HG02884 (cell line): ENCODE data around the gene ACSF2.
"Not testable (repeated sequence)": the region's sequence is repeated elsewhere in the genome, so short reads cannot be mapped to it uniquely, and the experiment has no call there.

ENCODE experiments used
- ATAC-seq: cut with Tn5 transposase; IDR thresholded peaks from one replicate; pipeline ENCODE4 v1.9.1; 2021; ENCODE audit warnings: mild to moderate bottlenecking, moderate library complexity; ENCODE audit not compliant: unreplicated experiment

ACSF2 gene

DNA sequence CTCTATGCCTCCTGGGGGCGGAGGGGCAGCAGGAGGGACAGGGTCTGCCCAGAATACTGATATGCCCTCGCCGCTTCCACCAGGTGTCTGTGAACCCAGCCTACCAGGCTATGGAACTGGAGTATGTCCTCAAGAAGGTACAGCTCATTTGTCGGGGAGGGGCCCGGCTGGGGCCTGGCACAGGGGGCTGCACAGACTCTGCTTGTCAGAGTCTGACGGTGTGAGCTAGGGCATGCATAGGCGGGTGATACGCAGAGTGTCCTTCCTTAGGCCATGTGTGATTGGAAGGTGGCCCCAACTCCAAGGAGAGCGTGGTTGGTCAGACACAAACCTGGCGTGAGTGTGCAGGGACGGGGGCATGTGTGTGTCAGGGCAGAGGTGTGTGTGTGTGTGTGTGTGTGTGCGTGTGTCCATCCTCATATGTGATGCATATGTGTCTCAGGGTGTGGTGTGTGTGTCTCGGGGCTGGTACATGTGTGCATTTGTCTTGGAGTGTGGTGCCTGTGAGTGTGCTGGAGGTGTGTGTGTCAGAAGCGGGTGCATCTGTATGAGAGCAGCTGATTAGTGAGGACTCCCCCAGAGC lies 35.6 kb downstream of the ACSF2 start:
- no peak for ATAC-seq

DNA sequence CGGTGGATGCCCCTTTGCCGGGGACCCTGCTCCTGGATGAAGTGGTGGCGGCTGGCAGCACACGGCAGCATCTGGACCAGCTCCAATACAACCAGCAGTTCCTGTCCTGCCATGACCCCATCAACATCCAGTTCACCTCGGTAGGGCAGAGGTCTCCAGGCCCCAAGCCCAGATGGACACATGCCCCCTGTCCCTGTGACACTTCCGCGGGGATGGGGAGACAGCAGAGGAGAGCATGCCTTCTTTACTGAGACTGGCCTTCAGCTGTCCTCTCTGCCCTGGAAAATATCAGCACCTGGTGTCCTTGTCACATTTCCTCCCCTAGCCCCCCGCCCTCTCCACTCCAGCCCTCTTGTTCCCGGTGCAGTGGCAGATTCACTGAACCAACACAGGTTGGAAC lies 36.4 kb downstream of the ACSF2 start:
- ATAC-seq: no peak

DNA sequence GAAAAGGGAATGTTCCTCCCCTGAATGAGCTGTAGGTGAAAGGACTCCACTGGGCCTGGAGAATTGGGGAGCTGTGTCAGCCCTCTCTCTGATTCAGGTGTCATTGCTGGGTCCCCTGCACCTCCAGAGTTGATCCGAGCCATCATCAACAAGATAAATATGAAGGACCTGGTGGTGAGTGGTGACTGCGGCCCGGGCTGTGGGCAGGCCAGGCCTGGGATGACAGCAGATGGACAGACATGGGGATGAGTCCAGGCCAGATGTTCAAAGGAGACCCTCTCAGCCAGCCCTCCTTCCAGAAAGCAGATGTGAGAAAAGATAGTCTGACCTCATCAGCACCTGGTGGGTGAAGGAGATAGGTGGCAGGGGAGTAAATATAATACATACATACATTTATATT lies 38.1 kb downstream of the ACSF2 start:
- ATAC-seq: no peak

DNA sequence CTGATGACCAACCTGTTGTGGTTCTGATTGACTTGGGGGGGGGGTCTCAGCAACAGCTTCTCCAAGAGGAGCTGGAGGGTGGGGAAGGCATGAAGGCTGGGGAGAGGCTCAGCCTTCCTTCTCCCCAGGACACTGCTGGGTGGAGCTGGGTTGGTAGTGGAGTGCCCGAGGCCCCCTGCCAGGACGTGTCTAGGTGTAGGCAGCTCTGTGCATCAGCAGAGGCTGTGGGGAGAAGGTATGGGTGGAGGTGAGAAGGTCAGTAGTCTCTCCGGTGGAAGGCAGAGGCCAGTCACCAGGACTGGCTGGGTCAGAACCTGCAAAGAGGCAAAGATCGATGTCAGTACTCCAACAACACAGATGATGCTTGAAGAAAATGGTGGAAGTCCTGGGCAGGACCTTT lies 38.7 kb downstream of the ACSF2 start:
- ATAC-seq: no peak

DNA sequence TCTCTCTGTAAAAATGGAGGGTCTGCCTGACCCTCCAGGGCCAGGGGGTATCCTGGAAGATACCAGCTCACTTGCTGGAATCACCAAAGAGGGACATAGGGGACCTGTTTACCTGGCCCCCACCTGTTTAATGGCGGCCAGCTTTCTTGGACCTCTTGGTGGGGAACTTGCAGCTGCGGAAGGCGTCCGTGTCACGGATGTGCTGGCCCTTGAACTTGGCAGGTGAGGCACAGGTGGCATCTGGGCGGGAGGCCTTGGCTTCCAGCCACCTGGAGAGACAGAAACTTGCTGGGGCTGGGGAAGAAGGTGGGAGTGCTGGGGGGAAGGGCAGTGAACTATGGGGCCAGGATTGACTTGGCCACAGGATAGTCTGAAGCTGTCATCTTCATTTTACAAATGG lies 39.2 kb downstream of the ACSF2 start:
- no peak for ATAC-seq

DNA sequence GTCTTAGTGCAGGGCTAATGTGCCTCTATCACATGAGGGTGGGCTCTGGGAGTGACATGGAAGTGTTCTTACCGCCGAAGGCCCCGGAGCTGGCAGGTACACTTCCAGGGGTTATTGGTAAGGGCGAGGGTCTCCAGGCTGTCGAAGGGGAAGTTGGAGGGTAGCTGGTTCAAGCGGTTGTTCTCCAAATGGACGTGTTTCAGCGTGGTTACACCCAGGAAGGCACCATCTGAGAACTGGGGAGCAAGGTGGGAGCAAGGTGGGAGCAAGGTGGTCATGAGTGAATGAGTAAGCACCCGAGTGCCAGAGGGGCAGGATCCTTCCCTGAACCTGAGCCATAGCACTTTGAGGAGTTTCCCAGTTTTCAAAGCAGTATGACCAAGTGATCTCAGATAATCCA lies 39.6 kb downstream of the ACSF2 start:
- no peak for ATAC-seq

DNA sequence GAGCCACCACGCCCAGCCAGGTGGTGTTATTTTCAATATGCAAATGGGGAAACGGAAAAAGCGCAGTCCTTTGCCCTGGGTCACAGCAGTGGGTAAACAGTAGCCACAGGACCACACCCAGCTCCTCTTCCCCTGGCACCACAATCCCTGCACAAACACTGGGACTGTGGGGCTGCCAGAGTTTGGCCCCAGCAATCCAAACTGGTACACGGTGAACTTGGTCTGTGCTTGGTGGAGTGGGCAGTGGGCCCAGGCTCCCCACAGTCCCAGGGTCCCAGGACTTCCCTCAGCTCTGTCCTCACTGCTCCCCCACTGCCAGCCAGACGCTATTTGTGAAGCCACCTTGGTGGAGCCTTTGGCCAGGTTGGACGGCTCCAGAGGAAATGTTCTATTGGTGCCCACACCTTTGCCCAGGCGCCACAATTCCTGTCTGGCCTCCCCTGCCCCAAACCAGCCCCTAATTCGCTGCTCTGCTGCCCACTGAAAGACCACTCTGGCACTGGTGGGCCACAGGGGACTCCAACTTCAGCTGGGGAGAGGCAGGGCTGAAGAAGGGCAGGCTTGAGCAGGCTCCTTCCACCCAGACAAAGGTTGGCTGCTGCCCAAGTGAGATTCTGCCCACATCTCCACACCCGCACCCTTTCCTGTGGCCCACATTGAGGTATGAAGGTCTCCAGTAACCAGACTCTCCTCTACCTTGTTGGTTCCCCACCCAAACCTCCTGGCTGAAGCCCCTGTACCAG lies 40.5 kb downstream of the ACSF2 start:
- ATAC-seq: no peak

DNA sequence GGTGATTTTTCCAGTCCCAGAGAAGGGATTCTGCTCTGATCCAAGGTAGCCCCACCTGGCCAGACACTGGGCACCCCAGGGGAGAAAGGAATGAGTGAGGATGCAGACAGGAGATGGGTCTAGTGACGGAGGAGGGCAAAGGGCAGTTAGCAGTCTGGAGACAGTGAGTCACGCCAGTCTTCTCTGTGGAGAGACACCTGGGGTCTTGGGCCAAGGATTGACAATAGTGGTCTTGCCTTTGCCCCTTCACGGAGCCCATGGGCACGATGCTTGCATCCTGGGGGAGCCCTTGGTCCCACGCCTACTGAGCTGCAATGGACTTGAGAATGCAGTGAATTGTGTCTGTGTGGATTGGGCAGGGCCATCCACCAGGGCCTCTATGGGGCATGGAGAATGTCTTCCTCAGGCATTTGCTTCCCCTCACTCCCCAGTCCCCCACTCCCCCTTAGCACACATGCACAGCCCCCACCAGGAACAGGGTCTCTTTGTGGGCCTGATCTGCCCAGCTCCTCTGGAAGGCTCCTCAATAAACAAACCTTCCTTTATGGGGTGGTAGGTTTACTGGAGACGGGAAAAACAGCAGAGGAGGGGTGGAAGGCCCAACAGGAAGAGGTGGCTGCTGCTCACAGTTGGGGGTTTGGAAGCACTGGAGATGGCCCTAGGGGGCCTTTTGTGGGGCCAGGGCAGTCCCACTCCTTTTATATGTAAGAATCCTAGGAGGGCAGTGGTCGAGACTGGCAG lies 41.3 kb downstream of the ACSF2 start:
- no peak for ATAC-seq

DNA sequence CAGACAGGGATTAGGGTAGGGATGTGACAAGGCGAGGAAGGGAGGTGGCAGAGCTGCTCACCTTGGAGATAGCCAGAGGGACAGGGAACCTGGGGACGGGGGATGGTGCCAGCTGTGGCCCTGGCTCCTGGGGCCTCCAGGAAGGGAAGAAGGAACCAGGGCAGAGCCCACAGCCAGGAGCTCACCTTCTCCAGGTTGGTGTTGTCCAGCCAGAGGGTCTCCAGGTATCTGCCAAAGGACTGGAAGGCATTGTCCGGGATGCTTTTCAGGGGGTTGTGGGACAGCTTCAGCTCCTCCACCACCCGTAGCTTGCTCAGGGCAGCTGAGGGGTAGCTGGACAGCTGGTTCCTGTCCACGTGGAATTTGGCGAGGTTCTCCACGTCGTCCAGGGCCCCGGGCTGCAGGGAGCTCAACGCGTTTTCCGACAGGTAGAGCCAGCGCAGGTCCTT lies 41.9 kb downstream of the ACSF2 start:
- no peak for ATAC-seq

DNA sequence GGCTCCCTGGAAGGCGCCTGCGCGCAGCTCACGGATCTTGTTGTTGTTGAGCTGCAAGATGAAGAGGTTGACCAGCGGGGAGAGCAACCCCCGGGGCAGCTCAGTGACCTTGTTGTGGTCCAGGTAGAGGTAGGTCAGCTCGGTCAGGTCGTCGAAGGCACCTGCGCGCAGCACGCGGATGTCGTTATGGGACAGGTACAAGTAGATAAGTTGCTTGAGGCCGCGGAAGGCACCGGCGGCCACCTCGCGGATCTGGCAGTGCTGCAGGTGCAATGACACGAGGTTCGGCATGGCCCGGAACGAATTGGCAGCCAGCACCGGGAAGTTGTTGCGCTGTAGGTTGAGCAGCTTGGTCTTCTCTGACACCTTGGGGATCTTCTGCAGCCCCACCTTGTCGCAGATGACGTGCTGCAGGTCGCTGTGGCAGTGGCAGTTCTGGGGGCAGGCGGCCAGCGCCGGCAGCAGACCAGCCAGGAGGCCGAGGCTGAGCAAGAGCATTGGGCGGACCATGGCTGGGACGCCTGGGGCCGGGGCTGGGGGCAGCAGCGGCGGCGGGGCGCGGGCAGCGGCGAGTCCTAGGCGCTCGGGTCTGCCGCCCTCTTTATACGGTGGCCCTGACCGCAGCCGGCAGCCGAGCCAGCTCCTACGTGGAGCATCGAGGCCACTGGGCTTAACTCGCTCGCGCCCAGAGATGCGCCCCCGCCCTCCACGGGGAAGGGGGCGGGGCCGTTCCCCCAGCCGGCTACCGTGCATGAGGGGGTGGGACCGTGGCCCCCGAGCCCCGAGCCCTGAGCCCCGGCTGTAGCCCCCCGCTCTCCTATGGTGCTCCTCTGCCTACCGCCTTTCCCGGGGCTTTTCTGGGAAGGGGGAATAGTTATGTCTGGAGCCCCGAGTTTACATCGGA lies 42.5 kb downstream of the ACSF2 start, which contains the start of gene CHAD:
TSS of gene CHAD (minus strand) at position 577 of the 904 bp plus-strand sequence. CDS start at position 510, 67 bp downstream.
- no peak for ATAC-seq

DNA sequence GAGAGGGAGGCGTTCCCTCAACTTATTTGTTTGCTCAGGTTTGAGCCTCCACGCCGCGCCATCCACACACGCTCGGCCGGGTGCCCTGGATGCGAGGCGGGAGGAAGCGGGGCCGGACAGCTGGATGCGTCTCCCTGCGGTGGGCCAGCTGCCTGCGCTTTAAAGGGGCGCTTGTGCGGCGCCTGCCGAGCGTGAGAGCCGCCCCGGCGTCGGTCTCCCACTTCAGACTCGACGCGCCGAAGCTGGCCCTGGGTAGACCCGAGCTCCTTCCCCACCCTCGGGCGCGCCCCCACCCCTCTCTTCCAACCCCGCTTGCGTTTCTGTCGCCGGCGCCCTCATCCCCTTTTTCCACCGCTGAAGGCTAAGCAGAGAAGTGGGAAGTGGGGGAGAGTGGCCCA lies 43.2 kb downstream of the ACSF2 start:
- no peak for ATAC-seq

DNA sequence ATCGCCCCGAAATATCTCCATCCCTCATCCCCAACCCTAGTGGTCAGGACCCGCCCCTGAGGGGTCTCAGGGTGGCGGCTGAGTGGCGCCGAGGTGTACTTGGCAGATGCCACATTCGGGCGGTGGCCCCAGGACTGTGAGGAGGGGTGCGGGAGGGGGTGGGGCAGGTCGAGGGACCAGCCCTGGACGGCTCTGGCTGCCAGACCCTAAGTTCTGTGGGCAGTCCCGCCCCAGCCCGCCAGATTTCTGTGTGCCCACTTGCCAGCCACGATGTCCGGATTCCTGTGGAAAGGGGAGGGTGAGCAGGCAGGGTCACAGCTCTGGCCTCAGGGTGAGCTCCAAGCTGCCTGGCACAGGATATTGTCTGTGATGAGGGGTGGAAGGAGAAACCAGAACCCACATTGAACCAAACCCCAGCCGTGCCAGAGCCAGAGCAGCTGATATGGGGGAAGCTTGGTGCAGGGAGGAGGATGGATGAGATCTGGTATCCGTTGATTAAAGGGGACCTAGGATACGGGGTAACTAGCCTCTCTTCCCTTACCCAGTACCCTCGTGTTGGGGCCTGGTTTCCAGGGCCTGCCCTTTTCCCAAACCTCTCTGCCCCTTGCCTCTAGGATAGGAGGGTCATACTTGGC lies 43.8 kb downstream of the ACSF2 start:
- no peak for ATAC-seq

DNA sequence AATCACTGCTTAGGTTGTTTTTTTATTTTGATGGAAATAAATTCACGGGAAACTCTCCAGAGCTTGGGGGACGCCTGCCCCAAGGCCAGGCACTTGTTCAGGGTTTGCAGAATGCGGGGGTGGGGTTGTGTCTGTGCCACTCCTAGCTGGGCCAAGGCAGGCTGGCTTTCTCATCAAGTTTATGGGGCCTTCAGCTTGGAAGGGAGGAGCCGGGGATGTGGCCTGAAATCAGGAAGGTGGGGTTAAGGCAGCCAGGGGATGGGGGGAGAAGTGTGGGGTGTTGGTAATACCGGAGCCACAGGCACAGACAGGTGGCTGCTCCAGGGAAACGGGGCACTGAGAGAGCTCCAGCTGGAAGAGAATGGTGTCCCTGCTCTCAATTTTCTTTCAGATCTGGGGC lies 44.4 kb downstream of the ACSF2 start:
- ATAC-seq: no peak

DNA sequence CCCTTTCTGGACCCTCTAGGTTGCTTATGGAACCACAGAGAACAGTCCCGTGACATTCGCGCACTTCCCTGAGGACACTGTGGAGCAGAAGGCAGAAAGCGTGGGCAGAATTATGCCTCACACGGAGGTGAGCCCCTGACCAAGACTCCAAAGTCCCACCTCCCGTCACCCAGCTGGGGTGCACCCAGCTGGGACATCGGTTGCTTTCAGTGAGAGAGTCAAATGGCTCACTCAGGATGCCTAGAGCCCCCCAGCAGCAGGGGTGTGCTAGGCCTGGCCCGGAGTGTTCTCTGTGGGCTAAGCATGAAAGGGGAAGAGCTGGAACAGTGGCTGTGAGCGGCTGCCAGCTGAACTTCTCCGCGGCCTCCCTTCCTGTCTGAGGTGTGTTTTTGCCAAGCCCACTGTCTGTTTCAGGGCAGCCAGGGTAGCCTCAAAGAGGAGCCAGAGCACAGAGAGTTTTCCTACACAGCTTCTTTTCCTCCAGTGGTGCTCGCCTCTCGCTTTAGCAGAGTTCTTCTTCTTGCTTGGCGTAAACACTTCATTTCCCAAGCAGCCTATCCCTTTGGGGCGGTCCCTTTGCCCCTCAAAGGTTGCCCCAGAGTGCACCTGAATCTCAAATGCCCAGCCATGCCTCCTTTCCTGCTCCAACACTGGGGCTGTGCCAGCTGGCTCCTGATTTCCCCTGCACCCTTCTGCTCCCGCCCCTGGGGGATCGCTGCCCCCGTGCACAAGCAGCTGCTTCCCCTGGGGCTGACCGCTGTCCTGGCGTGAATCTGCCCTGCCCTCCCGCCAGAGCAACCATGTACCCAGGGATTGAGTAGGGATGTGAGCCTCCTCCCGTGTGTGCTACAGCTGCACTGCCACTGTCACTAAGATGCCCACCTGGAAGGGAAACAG lies 45.2 kb downstream of the ACSF2 start:
- ATAC-seq: no peak

DNA sequence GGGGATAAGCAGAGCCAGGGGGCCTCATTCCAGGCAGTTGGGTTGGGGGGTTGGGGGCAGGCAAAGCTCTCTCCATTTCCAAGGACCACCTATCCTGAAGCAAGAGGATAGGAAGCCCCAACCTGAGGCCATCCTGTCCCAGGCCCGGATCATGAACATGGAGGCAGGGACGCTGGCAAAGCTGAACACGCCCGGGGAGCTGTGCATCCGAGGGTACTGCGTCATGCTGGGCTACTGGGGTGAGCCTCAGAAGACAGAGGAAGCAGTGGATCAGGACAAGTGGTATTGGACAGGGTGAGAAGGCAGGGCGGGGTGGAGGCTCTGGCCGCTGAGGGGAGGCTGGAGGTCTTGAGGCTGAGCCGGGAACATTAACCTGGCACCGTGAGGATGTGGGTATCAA lies 46.3 kb downstream of the ACSF2 start:
- ATAC-seq: no peak

DNA sequence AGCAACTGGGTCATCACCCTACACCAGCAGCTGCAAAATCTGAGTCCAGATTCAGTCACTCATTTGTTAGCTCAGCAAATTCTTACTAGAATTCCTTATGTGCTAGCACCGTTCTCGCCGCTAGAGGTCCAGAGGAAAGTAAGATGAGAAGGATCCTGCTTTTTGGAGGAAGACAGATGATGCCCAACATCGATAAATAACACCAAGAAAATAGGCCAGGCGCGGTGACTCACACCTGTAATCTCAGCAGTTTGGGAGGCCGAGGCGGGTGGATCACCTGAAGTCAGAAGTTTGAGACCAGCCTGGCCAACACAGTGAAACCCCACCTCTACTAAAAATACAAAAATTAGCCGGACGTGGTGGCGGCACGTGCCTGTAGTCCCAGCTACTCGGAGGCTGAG lies 46.7 kb downstream of the ACSF2 start:
- not testable (repeated sequence) for ATAC-seq

DNA sequence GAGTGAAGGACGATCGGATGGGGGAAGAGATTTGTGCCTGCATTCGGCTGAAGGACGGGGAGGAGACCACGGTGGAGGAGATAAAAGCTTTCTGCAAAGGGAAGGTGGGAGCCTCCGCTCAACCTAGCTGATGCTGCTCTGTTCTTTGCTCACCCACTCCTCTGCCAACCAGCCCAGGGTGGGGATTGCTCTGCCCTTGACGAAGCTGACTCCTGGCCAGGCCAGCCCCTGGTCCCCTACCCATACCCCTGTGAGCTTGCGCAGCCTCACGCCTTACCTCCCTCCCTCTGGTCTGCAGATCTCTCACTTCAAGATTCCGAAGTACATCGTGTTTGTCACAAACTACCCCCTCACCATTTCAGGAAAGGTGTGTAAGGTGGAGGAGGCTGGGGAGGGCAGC lies 47.9 kb downstream of the ACSF2 start:
- no peak for ATAC-seq

DNA sequence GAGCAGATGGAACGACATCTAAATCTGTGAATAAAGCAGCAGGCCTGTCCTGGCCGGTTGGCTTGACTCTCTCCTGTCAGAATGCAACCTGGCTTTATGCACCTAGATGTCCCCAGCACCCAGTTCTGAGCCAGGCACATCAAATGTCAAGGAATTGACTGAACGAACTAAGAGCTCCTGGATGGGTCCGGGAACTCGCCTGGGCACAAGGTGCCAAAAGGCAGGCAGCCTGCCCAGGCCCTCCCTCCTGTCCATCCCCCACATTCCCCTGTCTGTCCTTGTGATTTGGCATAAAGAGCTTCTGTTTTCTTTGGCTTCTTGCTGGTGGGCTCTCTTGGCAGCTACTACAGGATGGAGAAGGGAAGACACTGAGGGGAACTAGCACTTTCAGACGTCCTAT lies 48.5 kb downstream of the ACSF2 start:
- no peak for ATAC-seq

DNA sequence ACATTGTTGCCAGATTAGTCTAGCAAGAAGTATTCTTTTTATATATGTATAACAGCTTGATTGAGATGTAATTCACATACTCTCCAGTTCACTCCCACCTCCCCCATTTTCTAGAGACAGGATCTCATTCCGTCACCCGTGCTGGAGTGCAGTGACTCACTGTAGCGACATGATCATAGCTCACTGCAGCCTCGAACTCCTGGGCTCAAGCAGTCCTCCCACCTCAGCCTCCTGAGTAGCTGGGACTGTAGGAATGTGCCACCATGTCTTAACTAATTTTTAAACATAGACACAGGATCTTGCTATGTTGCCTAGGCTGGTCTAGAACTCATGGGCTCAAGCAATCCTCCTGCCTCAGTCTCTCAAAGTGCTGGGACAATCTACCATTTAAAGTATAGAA lies 49.3 kb downstream of the ACSF2 start:
- ATAC-seq: no peak
